IMR-90 (cell line): Measurements from ENCODE around the gene RDH11. TPM values are rescaled to one million over a fixed set of nuclear protein-coding genes. Genes with fewer than 3 reads are reported as not detected.

Source experiments
- ATAC-seq: fragments of 200-7000 bp; cut with Tn5 transposase; 2 replicates; pipeline ENCODE4 v1.9.1; 2020; ENCODE audit warnings: low read depth, mild to moderate bottlenecking, moderate library complexity
- BruUV-seq: library from RNA; stranded (reverse); fragments of 400-500 nt; replicated peaks from 2 replicates; lab custom pipeline; 2021; lab: Mats Ljungman, UMichigan
- CTCF ChIA-PET: fragments of 300-600 bp; formaldehyde crosslinking; extraction: SDS; loops from one replicate; lab custom pipeline; 2021; ENCODE audit warnings: antibody characterized with exemption; lab: Yijun Ruan, JAX
- POLR2A ChIA-PET: fragments of 300-600 bp; sonication (Branson Sonifier 250); formaldehyde crosslinking; loops from one replicate; lab custom pipeline; 2022; ENCODE audit warnings: antibody characterized with exemption; ENCODE audit not compliant: unreplicated experiment; lab: Charles Lee
- DNase-seq: peaks from one replicate; pipeline ENCODE4 v3.0.0; 2013
- H2AFZ ChIP-seq: replicated peaks from 2 replicates; pipeline ENCODE3; 2013; ENCODE audit warnings: low read length, mild to moderate bottlenecking; ENCODE audit not compliant: poor library complexity
- H2AK5ac ChIP-seq: 2 replicates; pipeline ENCODE4 v1.6.1; 2013; ENCODE audit warnings: low read depth, low read length, inconsistent platforms
- H2AK9ac ChIP-seq: replicated peaks from 2 replicates; pipeline ENCODE3; 2013; ENCODE audit warnings: mild to moderate bottlenecking, low read depth, low read length, moderate library complexity; ENCODE audit not compliant: poor library complexity
- H2BK120ac ChIP-seq: 2 replicates; pipeline ENCODE4 v1.6.1; 2013; ENCODE audit warnings: low read depth, low read length, inconsistent platforms
- H2BK15ac ChIP-seq: 3 replicates; pipeline ENCODE4 v1.6.1; 2013; ENCODE audit warnings: low read depth, low read length, inconsistent platforms
- H2BK20ac ChIP-seq: 2 replicates; pipeline ENCODE4 v1.6.1; 2013; ENCODE audit warnings: low read depth, mild to moderate bottlenecking, inconsistent platforms, low read length, moderate library complexity
- H2BK5ac ChIP-seq: 2 replicates; pipeline ENCODE4 v1.6.1; 2013; ENCODE audit warnings: mild to moderate bottlenecking, low read depth, low read length, inconsistent platforms; ENCODE audit not compliant: poor library complexity, severe bottlenecking
- H3K14ac ChIP-seq: replicated peaks from 2 replicates; pipeline ENCODE4 v1.6.1; 2013; ENCODE audit warnings: low read depth, low read length, inconsistent platforms
- H3K18ac ChIP-seq: 2 replicates; pipeline ENCODE4 v1.6.1; 2013; ENCODE audit warnings: low read depth, low read length, control low read depth
- H3K23ac ChIP-seq: 2 replicates; pipeline ENCODE4 v1.6.1; 2013; ENCODE audit warnings: low read depth, low read length, inconsistent platforms
- H3K27ac ChIP-seq: 2 replicates; pipeline ENCODE4 v1.5.1; 2013; ENCODE audit warnings: mild to moderate bottlenecking, control low read depth, low read length; ENCODE audit not compliant: insufficient read depth
- H3K27me3 ChIP-seq: 2 replicates; pipeline ENCODE4 v1.6.1; 2013; ENCODE audit warnings: low read length; ENCODE audit not compliant: control insufficient read depth, insufficient read depth
- H3K36me3 ChIP-seq: 2 replicates; pipeline ENCODE4 v1.6.1; 2013; ENCODE audit warnings: low read length, mixed read lengths; ENCODE audit not compliant: control insufficient read depth, insufficient read depth
- H3K4ac ChIP-seq: 2 replicates; pipeline ENCODE4 v1.6.1; 2013; ENCODE audit warnings: low read depth, low read length, inconsistent platforms
- H3K4me1 ChIP-seq: 2 replicates; pipeline ENCODE4 v1.6.1; 2013; ENCODE audit warnings: low read length, mixed read lengths; ENCODE audit not compliant: control insufficient read depth, insufficient read depth
- H3K4me2 ChIP-seq: 2 replicates; pipeline ENCODE4 v1.6.1; 2013; ENCODE audit warnings: low read depth, mild to moderate bottlenecking, control low read depth, low read length, moderate library complexity
- H3K4me3 ChIP-seq: 2 replicates; pipeline ENCODE4 v1.5.1; 2013; ENCODE audit warnings: low read depth, mild to moderate bottlenecking, control low read depth, low read length, moderate library complexity; ENCODE audit not compliant: insufficient read depth
- H3K56ac ChIP-seq: 2 replicates; pipeline ENCODE4 v1.6.1; 2013; ENCODE audit warnings: low read length, inconsistent platforms; ENCODE audit not compliant: insufficient read depth; ENCODE audit errors: extremely low read depth
- H3K79me1 ChIP-seq, 2 experiments: 2 replicates each; pipeline ENCODE4 v1.6.1; 2013; ENCODE audit warnings: low read length in 2 of 2, inconsistent platforms in 1 of 2, low read depth in 1 of 2
- H3K9ac ChIP-seq: 2 replicates; pipeline ENCODE4 v1.6.1; 2013; ENCODE audit warnings: low read depth, low read length, control low read depth
- H3K9me1 ChIP-seq: 2 replicates; pipeline ENCODE4 v1.6.1; 2013; ENCODE audit warnings: low read length, inconsistent platforms; ENCODE audit not compliant: insufficient read depth
- H3K9me3 ChIP-seq: 2 replicates; pipeline ENCODE4 v1.6.1; 2013; ENCODE audit warnings: low read length; ENCODE audit not compliant: control insufficient read depth, insufficient read depth
- H4K20me1 ChIP-seq: 2 replicates; pipeline ENCODE4 v1.6.1; 2013; ENCODE audit warnings: low read length, inconsistent platforms; ENCODE audit not compliant: insufficient read depth
- H4K5ac ChIP-seq: 2 replicates; pipeline ENCODE4 v1.6.1; 2013; ENCODE audit warnings: mild to moderate bottlenecking, low read depth, low read length, control low read depth
- H4K8ac ChIP-seq, 2 experiments: 2 replicates each; pipeline ENCODE4 v1.6.1; 2013; ENCODE audit warnings: low read depth in 2 of 2, low read length in 2 of 2, control low read depth in 1 of 2, inconsistent platforms in 1 of 2
- H4K91ac ChIP-seq: 2 replicates; pipeline ENCODE4 v1.6.1; 2013; ENCODE audit warnings: low read depth, low read length, inconsistent platforms; ENCODE audit not compliant: insufficient read depth
- CEBPB ChIP-seq: IDR thresholded peaks from 2 replicates; pipeline ENCODE4 v1.6.1; 2012; ENCODE audit warnings: low read depth, low read length, improper control_type of control experiment
- FOS ChIP-seq: fragments of 150-350 bp; IDR thresholded peaks from 2 replicates; pipeline ENCODE4 v1.6.1; 2016; ENCODE audit warnings: low read depth, low read length
- POLR2A ChIP-seq: IDR thresholded peaks from 2 replicates; pipeline ENCODE4 v1.6.1; 2012; ENCODE audit warnings: mild to moderate bottlenecking, low read depth, low read length
- RAD21 ChIP-seq: IDR thresholded peaks from 2 replicates; pipeline ENCODE4 v1.6.1; 2012; ENCODE audit warnings: low read length, improper control_type of control experiment
- RCOR1 ChIP-seq: IDR thresholded peaks from 2 replicates; pipeline ENCODE4 v1.6.1; 2012; ENCODE audit warnings: mild to moderate bottlenecking, low read length, improper control_type of control experiment; ENCODE audit not compliant: insufficient replicate concordance
- SMC3 ChIP-seq: fragments of 150-350 bp; IDR thresholded peaks from 2 replicates; pipeline ENCODE4 v1.6.1; 2016; ENCODE audit warnings: low read depth, mild to moderate bottlenecking, antibody characterized with exemption, low read length, moderate library complexity
- WGBS, 2 experiments: methylation state at CpG; one replicate each; pipeline versions ENCODE4 v1.1.5 to v1.1.7; 2013; ENCODE audit warnings: missing lambda C conversion rate in 2 of 2; ENCODE audit not compliant: insufficient read length in 1 of 2; ENCODE audit errors: extremely low coverage in 2 of 2; 5-methylcytosine and 5-hydroxymethylcytosine counted together
- dilution Hi-C: fragments of 300-500 bp; cut with HindIII; formaldehyde crosslinking; loops from one replicate; pipeline ENCODE4 v1.14.3; 2018; ENCODE audit warnings: low sequenced_read_pairs; ENCODE audit not compliant: unreplicated experiment
- in situ Hi-C: fragments of 300-500 bp; cut with MboI; formaldehyde crosslinking; loops from 3 replicates; pipeline ENCODE4 v1.14.3; 2019; ENCODE audit warnings: low sequenced_read_pairs, inconsistent platforms, mixed read lengths
- intact Hi-C: fragments of 100-400 bp; cut with micrococcal nuclease; formaldehyde crosslinking; loops from 2 replicates; pipeline ENCODE4 v1.10.0; 2022
- polyA plus RNA-seq, 3 experiments: library from polyadenylated mRNA; depleted of rRNA; stranded (reverse); fragments of >200 nt; gene quantifications; 2 replicates each; pipeline ENCODE4 v1.2.3, GENCODE V29; 2012; ENCODE audit warnings: low replicate concordance in 1 of 3
- total RNA-seq: library from RNA; depleted of rRNA; stranded (reverse); fragments of >200 nt; gene quantifications from 2 replicates; pipeline ENCODE4 v1.2.3, GENCODE V29; 2012
- TF ChIP-seq, protein P1 (sequence below): fragments of 150-350 bp; IDR thresholded peaks from 2 replicates; pipeline ENCODE4 v1.6.1; 2017; ENCODE audit warnings: mild to moderate bottlenecking, antibody characterized with exemption, low read length, low read depth

The RDH11 gene
- total and polyA plus RNA-seq, 2 of the 4 experiments (the other 2 are of a cell fraction): 77.3 to 149 TPM

DNA sequence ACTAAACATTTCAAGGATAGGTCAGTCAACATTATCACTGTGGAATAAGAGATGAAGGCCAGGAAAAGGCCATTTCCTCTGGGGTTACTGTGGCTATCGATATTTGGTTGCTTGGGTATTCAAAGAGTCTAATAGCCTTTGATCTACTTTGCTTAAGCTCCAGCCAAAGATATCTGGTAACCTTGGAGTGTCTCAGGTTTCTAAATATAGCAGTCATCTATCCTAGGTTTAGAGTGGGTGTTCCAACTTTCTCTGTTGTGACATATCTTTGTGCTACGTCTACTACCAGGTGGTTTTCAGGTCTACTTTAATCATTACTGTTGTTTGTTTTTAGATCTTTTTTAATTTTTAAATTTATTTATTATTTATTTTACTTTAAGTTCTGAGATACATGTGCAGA is 48.5 kb upstream of the RDH11 start:
- WGBS, 2 experiments: no CpG with 5 or more reads among the region's 2 CpGs
- no TSS peak for BruUV-seq
- H3K36me3 ChIP-seq: peaks cover 8% of the 10 kb centered on the region
- no peak overlapping the region for H2BK15ac ChIP-seq
- H3K23ac ChIP-seq: no peak overlapping the region
- H3K4me2 ChIP-seq: no peak overlapping the region
- no peak overlapping the region for H2BK120ac ChIP-seq
- H4K20me1 ChIP-seq: no peaks in the 10 kb centered on the region
- dilution Hi-C loops: no loop called here
- no peak overlapping the region for H2BK5ac ChIP-seq
- ChIA-PET CTCF (no interaction called here), POLR2A (no interaction called here)
- H3K4ac ChIP-seq: no peak overlapping the region
- intact Hi-C loops: no loop called here
- DNase-seq (no peak), ATAC-seq (no peak)
- no peak overlapping the region for H3K18ac ChIP-seq
- H2AK5ac ChIP-seq: no peak overlapping the region
- no peak overlapping the region for H3K56ac ChIP-seq
- no peak overlapping the region for H3K4me3 ChIP-seq
- H2AK9ac ChIP-seq: no peak overlapping the region
- H4K8ac ChIP-seq: no peak overlapping the region
- no peak overlapping the region for H3K9ac ChIP-seq
- no peak overlapping the region for H4K5ac ChIP-seq
- H3K27ac ChIP-seq: no peak overlapping the region
- no peaks in the 10 kb centered on the region for H3K9me3 ChIP-seq
- no peak overlapping the region for H4K91ac ChIP-seq
- H2AFZ ChIP-seq: no peak overlapping the region
- H2BK20ac ChIP-seq: no peak overlapping the region
- H3K4me1 ChIP-seq: no peaks in the 10 kb centered on the region
- no peak overlapping the region for H3K14ac ChIP-seq
- in situ Hi-C loops: no loop called here
- 0 out of 2 replicates have a peak, but pooled peaks cover 1% of the 10 kb centered on the region for H3K27me3 ChIP-seq
- no peaks in the 10 kb centered on the region for H3K79me1 ChIP-seq
- no peaks in the 10 kb centered on the region; the same call in 1 of the 2 replicates for H3K9me1 ChIP-seq
- TF ChIP-seq, protein P1, sequence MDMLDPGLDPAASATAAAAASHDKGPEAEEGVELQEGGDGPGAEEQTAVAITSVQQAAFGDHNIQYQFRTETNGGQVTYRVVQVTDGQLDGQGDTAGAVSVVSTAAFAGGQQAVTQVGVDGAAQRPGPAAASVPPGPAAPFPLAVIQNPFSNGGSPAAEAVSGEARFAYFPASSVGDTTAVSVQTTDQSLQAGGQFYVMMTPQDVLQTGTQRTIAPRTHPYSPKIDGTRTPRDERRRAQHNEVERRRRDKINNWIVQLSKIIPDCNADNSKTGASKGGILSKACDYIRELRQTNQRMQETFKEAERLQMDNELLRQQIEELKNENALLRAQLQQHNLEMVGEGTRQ: no peak
- no peak for TF ChIP-seq CEBPB
- TF ChIP-seq POLR2A: no peak
- TF ChIP-seq SMC3: no peak
- TF ChIP-seq RCOR1: no peak
- TF ChIP-seq FOS: no peak
- TF ChIP-seq RAD21: no peak
